MM.1S (cell line): ENCODE data around the gene UGT2A3.
"Not testable (repeated sequence)": the region's sequence is repeated elsewhere in the genome, so short reads cannot be mapped to it uniquely, and the experiment has no call there.

Experiments used
- DNase-seq: peaks from one replicate; pipeline ENCODE4 v3.0.0-alpha.2; 2015
- H2AFZ ChIP-seq: fragments of 300-600 bp; sonication (generic); 2 replicates; pipeline ENCODE4 v1.6.0; 2016; ENCODE audit warnings: antibody characterized with exemption, low read length
- H3F3A ChIP-seq: fragments of 300-600 bp; sonication (generic); 2 replicates; pipeline ENCODE4 v1.6.1; 2016; ENCODE audit warnings: mild to moderate bottlenecking, antibody characterized with exemption, low read length, moderate library complexity, mixed read lengths; ENCODE audit not compliant: insufficient read depth
- H3K27ac ChIP-seq: fragments of 300-600 bp; sonication (generic); 2 replicates; pipeline ENCODE4 v1.5.1; 2016; ENCODE audit warnings: mild to moderate bottlenecking, low read length
- H3K27me3 ChIP-seq: fragments of 300-600 bp; sonication (generic); replicated peaks from 2 replicates; pipeline ENCODE4 v1.6.0; 2016; ENCODE audit warnings: low read length; ENCODE audit not compliant: insufficient read depth
- H3K36me3 ChIP-seq: fragments of 300-600 bp; sonication (generic); replicated peaks from 2 replicates; pipeline ENCODE4 v1.6.1; 2016; ENCODE audit warnings: mild to moderate bottlenecking, low read length, mixed read lengths; ENCODE audit not compliant: insufficient read depth
- H3K4me1 ChIP-seq: fragments of 300-600 bp; sonication (generic); 2 replicates; pipeline ENCODE4 v1.6.1; 2016; ENCODE audit warnings: low read length, mixed read lengths
- H3K4me2 ChIP-seq: fragments of 300-600 bp; sonication (generic); 2 replicates; pipeline ENCODE4 v1.6.0; 2016; ENCODE audit warnings: low read depth, low read length
- H3K4me3 ChIP-seq: fragments of 300-600 bp; sonication (generic); 2 replicates; pipeline ENCODE4 v1.5.1; 2016; ENCODE audit warnings: low read length, mixed read lengths
- H3K79me2 ChIP-seq: fragments of 300-600 bp; sonication (generic); 2 replicates; pipeline ENCODE4 v1.6.1; 2016; ENCODE audit warnings: mixed run types, low read length, mixed read lengths
- H3K9ac ChIP-seq: fragments of 300-600 bp; sonication (generic); 2 replicates; pipeline ENCODE4 v1.6.1; 2016; ENCODE audit warnings: low read length, mixed read lengths
- H3K9me2 ChIP-seq: fragments of 300-600 bp; sonication (generic); replicated peaks from 2 replicates; pipeline ENCODE4 v1.6.1; 2016; ENCODE audit warnings: mild to moderate bottlenecking, low read length, mixed read lengths; ENCODE audit not compliant: insufficient read depth
- H3K9me3 ChIP-seq: fragments of 300-600 bp; sonication (generic); replicated peaks from 2 replicates; pipeline ENCODE4 v1.6.1; 2016; ENCODE audit warnings: mild to moderate bottlenecking, low read length, mixed read lengths; ENCODE audit not compliant: insufficient read depth
- H4K20me1 ChIP-seq: fragments of 300-600 bp; sonication (generic); 2 replicates; pipeline ENCODE4 v1.6.1; 2016; ENCODE audit warnings: mild to moderate bottlenecking, low read length, moderate library complexity, mixed read lengths; ENCODE audit not compliant: insufficient read depth
- CTCF ChIP-seq: fragments of 300-600 bp; sonication (generic); IDR thresholded peaks from 2 replicates; pipeline ENCODE4 v1.5.1; 2016; ENCODE audit warnings: antibody characterized with exemption, low read length, mixed read lengths
- EZH2 ChIP-seq: fragments of 300-600 bp; sonication (generic); optimal IDR thresholded peaks from 2 replicates; pipeline ENCODE3; 2017; ENCODE audit warnings: low read depth, mild to moderate bottlenecking, antibody characterized with exemption, low read length, mixed read lengths
- EZH2phosphoT487 ChIP-seq: fragments of 300-600 bp; sonication (generic); IDR thresholded peaks from 2 replicates; pipeline ENCODE4 v1.6.1; 2018; ENCODE audit warnings: antibody characterized with exemption, low read length

Gene UGT2A3

GRCh38 chr4:68927165-68927564 is 24.4 kb downstream of the UGT2A3 start:
- H2AFZ ChIP-seq: no peak overlapping the region
- H3K79me2 ChIP-seq: no peaks in the 10 kb centered on the region
- H3K27me3 ChIP-seq: no peaks in the 10 kb centered on the region
- H3K4me1 ChIP-seq: no peaks in the 10 kb centered on the region
- H3K36me3 ChIP-seq: no peaks in the 10 kb centered on the region
- no peak for TF ChIP-seq EZH2phosphoT487
- TF ChIP-seq EZH2: no peak
- TF ChIP-seq CTCF: no peak
- H3K4me2 ChIP-seq: no peak overlapping the region
- no peak overlapping the region for H3K27ac ChIP-seq
- H4K20me1 ChIP-seq: no peaks in the 10 kb centered on the region; the same call in 1 of the 2 replicates
- no peaks in the 10 kb centered on the region for H3K9me3 ChIP-seq
- no peak overlapping the region for H3K4me3 ChIP-seq
- H3K9me2 ChIP-seq: no peaks in the 10 kb centered on the region
- H3F3A ChIP-seq: no peaks in the 10 kb centered on the region
- DNase-seq: no peak
- H3K9ac ChIP-seq: no peak overlapping the region

- H3K9me3 ChIP-seq, H3K4me3 ChIP-seq, H3K36me3 ChIP-seq, H4K20me1 ChIP-seq, H3K4me1 ChIP-seq, H3K27ac ChIP-seq, H3K79me2 ChIP-seq, DNase-seq, H3F3A ChIP-seq, H3K9ac ChIP-seq, H3K4me2 ChIP-seq, H2AFZ ChIP-seq, H3K27me3 ChIP-seq, H3K9me2 ChIP-seq: not testable (repeated sequence)
These were observed 29.4 kb downstream of the UGT2A3 start for GRCh38 chr4:68922202-68922601.

- no peak for DNase-seq
- no peaks in the 10 kb centered on the region for H3K4me1 ChIP-seq
- H3K79me2 ChIP-seq: no peaks in the 10 kb centered on the region
- no peaks in the 10 kb centered on the region for H3F3A ChIP-seq
- H3K36me3 ChIP-seq: no peaks in the 10 kb centered on the region
- H3K4me3 ChIP-seq: no peak overlapping the region
- no peaks in the 10 kb centered on the region for H3K27me3 ChIP-seq
- no peaks in the 10 kb centered on the region for H3K9me2 ChIP-seq
- H3K9ac ChIP-seq: no peak overlapping the region
- H2AFZ ChIP-seq: no peak overlapping the region
- TF ChIP-seq CTCF: no peak
- no peak for TF ChIP-seq EZH2phosphoT487
- TF ChIP-seq EZH2: no peak
- H3K27ac ChIP-seq: no peak overlapping the region
- no peaks in the 10 kb centered on the region for H4K20me1 ChIP-seq
- no peaks in the 10 kb centered on the region for H3K9me3 ChIP-seq
- H3K4me2 ChIP-seq: no peak overlapping the region
These were observed 30.6 kb downstream of the UGT2A3 start for GRCh38 chr4:68921051-68921450.

- no peaks in the 10 kb centered on the region for H3K36me3 ChIP-seq
- H3K79me2 ChIP-seq: no peaks in the 10 kb centered on the region
- no peak overlapping the region for H3K4me2 ChIP-seq
- H3K4me3 ChIP-seq: no peak overlapping the region
- TF ChIP-seq EZH2 (no peak), EZH2phosphoT487 (no peak), CTCF (no peak)
- no peaks in the 10 kb centered on the region for H3K4me1 ChIP-seq
- no peaks in the 10 kb centered on the region for H3F3A ChIP-seq
- H2AFZ ChIP-seq: no peak overlapping the region
- no peak for DNase-seq
- no peaks in the 10 kb centered on the region for H3K9me2 ChIP-seq
- no peaks in the 10 kb centered on the region for H3K27me3 ChIP-seq
- no peak overlapping the region for H3K27ac ChIP-seq
- no peaks in the 10 kb centered on the region for H3K9me3 ChIP-seq
- H3K9ac ChIP-seq: no peak overlapping the region
- no peaks in the 10 kb centered on the region for H4K20me1 ChIP-seq
These were observed 34.6 kb downstream of the UGT2A3 start for GRCh38 chr4:68917016-68917415.
